Esophagus mucosa (tissue), 1 donor: ENCODE results near the gene HLCS. TPM values are rescaled to one million over a fixed set of nuclear protein-coding genes. Genes with fewer than 3 reads are reported as not detected.

Experiments
- ATAC-seq: fragments of 200-7000 bp; cut with Tn5 transposase; one replicate; pipeline ENCODE4 v1.9.1; 2020
- total RNA-seq: library from RNA; stranded (reverse); gene quantifications from one replicate; pipeline ENCODE4 v1.2.4, GENCODE V29; 2023
- donor health status: DM: yes; HTN: yes; CAD: no.

HLCS gene
- total RNA-seq, 1 donor from 2014 or later, result 11.6 TPM

- ATAC-seq, result no peak
These were observed 19.5 kb upstream of the HLCS start for GRCh38 chr21:36985751-36986594.

GRCh38 chr21:36981977-36982700 is 15.7 kb upstream of the HLCS start:
- ATAC-seq, result no peak

DNA sequence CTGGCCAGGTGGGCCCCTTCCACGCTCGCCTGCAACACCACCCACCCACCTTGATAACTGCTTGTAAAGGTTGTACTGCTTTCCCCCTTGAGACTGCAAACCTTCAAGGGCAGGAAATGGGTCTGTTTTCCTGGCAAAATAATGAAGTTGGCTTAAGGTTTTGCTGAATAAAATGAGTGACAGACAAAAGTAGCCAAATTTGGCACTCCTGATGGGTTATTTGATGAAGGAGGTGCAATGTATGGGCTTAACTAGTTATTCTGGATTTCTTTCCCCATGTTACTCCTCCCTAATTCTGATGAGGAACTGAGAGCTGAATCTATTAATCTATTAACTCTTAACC is 14.6 kb upstream of the HLCS start:
- peak; percentile 29 for ATAC-seq

DNA sequence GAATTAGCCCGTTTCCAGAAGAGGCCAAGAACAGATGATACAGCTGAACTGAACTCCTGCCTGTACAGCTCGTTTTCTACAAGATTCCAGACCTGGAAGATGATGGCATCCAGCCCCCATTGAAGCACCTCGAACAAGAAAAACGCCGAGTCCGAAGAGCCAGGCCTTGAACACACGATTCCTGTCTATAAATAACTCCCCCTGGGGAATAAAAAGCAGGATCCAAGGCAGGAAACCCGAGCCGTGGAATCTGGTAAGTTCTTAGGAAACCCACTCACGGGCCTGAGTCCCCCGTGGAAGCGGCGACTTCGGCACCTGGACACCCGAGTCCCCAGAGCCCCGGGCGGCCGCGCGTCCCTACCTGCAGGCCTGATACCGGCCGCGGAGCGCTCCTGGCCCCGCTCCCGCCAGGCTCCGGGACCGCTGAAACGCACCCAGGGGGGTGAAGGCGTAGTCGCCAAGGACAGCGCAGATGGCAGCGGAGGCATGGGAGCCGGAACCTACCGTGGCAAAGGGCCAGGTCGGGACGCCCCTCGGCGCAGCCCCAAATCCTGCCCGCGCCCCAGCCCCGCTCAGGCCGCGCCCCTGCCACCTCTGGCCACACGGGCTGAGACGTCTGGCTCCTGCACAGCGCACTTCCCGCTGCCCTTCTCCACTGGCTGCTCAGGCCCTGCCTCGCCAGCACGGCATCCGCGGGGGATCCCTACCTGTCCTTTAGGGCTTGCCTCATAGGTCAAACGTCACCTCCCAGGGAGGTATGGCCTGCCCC is 14.0 kb upstream of the HLCS start:
- peak; percentile 68 for ATAC-seq

GRCh38 chr21:36976882-36977651 is 10.6 kb upstream of the HLCS start:
- no peak for ATAC-seq

DNA sequence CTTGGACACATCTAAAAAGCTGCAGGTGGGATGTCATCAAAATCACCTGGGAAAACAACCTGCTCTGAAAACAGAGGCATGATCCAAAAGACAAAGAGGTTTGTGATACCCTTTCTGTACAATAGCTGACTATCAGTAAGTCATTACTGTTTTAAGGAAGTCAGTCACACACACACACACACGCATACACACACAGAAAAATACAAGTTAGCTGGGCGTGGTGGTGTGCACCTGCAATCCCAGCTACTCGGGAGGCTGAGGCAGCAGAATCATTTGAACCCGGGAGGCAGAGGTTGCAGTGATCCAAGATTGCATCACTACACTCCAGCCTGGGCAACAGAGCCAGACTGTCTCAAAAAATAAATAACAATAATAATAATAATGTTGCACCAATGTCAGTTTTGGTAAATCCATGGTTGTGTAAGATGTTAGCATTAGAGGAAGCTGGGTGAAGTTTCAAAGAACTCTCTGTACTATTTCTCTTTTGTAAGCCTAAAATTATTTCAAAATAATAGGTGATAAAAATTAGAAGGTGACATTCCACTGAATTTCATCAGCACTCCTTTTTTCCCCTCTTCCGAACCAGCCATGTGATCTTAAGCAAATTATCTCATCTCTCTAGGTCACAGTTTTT is 9.9 kb upstream of the HLCS start:
- no peak for ATAC-seq

GRCh38 chr21:36974851-36975192 is 8.4 kb upstream of the HLCS start:
- no peak for ATAC-seq

DNA sequence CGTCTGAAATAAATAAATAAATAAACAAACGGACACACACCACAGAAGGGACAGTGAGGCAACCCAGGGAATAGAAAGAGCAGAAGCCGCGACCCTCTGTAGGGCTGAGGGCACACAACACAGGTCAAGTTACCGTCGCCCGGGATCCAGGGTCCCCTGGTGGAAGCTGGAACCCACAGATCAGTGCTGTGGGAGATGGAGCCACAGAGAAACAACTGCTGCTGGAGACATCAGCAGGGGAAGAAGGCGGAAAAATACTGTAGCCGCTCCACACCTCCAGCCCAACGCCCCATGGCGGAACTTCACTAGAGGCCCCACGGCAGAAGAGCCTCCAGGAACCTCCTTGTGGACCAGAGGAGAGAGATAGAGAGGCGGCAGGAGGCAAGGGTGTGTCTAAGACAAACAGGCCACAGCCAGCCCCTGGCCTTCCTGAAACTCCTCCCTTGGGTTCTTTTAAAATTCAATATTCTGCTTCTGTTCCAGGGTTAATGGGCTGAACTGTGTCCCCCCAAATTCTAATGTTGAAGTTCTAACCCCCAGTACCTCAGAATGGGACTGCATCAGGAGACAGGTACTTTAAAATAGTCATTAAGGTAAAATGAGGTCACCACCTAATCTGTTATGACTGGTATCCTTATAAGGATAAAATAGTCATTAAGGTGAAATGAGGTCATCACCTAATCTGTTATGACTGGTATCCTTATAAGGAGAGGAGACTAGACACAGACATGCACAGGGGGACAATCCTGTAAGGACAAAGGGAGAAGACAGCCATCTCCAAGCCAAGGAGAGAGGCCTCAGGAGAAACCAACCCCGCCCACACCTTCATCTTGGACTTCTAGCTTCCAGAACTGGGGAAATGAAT is 7.7 kb upstream of the HLCS start:
- ATAC-seq, result peak; percentile 34

DNA sequence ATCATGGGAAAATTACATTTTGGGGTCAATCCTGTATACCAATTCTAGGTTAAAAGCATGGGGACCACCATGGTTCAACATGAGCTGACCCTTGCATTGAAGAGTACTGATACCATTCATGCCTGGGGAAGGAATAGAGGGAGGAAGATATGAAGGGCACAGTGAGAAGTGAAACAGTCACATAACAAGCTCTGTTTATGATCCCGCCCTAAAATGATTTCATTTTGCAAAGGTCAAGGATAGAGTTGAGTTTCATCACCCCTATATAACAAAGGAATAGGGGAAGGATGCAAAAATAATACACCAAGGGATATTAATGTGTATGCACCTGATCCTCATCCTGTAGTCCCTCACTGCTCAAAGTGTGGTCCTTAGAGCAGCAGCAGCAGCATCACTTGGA is 2.5 kb upstream of the HLCS start:
- ATAC-seq, result no peak

- ATAC-seq, result no peak
These were observed 1.9 kb upstream of the HLCS start for GRCh38 chr21:36968414-36968813.

DNA sequence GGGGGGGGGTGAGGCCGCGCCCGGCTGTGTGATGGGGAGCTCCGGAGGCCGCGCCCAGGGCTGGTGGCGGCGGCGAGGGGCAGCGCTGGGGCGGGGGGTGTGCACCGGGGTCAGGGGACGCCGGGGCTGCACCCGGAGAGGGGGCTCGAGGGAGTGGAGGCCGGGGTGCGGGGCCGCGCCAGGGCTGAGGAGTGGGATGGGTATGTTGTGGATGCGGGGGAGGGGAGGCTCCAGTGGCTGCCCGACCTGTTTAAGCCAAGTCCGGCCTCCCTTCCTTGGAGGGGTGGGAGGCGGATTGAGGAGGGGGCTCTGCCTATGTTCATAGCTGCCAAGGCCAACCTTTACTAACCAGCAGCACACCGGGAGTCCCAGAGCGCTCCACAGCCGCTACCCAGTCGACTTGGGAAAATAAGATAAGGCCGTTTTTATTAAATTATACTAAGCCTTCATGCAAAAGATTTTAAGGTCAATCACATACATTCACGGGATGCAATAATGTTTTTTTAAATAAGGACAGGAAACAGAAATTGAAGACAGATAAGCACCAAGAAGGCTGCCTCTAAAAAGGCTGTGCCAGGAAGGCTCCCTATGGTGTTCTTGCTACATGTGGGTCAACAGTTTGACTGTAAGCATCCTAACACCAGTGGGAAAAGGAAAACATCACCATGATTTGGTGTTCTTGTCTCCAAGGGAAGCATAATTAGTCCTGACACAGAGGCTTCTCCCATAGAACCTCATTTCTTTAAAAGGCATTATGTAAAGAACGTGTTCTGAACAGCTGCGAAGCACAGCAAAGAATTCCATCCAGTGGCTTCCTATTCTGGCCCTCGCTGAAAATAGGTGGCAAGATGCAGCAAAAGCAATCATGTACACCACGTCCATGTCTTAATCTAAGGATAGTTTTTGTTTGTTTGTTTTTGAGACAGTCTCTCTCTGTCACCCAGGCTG is 626 bp upstream of the HLCS start:
- no peak for ATAC-seq

DNA sequence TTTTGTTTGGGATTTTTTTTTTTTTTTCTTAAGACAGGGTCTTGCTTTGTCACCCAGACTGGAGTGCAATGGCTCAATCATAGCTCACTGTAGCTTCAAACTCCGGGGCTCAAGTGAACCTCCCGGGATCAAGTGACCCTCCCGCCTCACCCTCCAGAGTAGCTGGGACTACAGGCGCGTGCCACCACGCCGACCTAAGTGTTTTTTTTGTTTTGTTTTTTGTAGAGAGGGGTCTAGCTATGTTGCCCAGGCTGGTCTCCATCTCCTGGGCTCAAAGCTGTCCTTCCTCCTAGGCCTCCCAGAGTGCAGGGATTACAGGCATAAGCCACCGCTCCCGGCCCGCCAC is 776 bp downstream of the HLCS start:
- no peak for ATAC-seq

DNA sequence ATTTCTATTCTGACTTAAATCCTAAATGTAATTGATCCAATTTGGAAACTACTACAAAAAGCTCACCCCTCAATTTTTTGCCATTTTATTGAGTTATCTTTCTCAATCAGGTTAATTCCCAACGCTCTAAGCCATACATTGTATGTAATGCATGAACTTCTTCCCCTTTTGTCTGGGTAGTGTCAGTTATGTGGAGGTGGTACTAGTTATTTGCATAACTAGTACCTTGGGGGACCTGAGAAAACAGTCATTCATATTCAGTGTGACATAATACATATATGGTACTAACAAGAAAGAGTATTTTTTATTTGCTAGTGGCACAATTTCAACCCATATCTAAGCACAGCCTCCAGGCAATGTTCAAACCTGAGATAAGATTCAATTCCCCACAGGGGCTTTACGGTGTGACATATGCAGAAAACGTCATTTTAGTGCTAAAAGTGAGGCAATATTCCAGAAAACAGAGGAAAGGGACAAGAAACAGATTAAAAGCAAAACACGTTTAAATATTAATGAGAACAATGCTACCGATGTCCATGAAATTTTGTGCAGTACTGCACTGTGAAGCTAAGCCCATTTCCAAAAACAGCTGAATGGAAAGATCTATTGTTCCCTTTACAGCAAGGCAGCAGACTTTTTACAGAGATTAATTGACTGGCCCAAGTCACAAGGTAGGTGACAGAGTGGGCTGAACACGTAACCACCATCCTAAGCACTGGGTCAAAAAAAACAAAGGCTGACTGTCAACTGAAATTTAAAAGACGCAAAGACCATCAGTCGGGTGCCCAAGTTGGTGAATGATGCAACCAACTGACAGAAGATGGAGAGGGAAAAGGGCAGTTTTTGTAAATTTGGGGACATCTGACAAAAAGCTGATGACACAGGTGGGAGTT is 1.4 kb downstream of the HLCS start:
- no peak for ATAC-seq

DNA sequence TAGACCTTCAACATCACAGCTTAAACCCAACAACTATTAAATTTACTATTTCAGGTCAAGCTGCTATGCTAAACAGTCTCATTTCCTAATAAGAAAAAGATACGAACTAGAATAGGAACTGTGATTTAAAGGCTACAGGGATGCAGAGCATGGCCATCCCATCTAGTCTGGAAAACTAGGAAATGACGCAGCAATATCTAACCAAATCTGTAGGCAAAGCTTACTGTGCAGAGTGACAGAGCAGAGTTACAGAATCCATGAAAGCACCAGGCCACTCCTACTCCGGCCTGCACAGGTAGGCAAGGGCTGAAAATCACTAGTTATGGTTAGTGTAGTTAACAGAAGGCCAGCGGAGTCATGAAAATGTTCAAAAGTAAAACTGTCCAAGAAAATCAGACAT is 2.1 kb downstream of the HLCS start:
- no peak for ATAC-seq

DNA sequence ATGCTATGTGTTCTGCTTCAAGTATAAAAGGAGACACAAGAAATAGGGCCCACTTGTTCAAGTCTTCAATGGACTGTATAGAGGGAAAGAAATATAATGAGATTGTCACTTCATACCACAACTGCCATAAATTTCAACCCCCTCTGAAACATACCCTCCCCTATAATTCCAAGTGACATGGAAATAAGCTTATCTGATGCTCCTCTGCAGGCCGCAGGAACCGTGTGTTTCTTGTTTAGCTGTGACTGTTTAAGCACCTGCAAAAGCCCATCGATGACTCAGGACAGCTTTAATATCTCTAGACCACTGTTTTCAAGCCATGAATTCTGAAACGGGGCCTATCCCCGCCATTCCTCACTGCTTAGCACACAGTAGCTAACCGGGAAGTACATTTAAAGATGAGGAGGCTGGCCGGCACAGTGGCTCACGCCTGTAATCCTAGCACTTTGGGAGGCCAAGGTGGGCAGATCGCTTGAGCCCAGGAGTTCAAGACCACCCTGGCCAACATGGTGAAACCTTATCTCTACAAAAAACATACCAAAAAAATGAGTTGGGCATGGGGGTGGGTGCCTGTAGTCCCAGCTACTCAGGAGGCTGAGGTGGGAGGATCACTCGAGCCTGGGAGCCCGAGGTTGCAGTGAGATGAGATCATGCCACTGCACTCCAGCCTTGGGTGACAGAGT is 4.2 kb downstream of the HLCS start:
- ATAC-seq, result no peak

- no peak for ATAC-seq
These were observed 5.7 kb downstream of the HLCS start for GRCh38 chr21:36960676-36961284.

GRCh38 chr21:36959020-36959835 is 7.2 kb downstream of the HLCS start:
- peak; percentile 77 for ATAC-seq
